AG10803 (cell line): ENCODE results near the gene VWF.

Source experiments
- DNase-seq: peaks from one replicate; pipeline ENCODE4 v3.0.0; 2010; ENCODE audit warnings: low read depth
- H3K4me3 ChIP-seq: 2 replicates; pipeline ENCODE4 v1.5.1; 2011; ENCODE audit warnings: mild to moderate bottlenecking, low read length, control low read depth
- TF ChIP-seq, protein P1 (sequence below): conservative IDR thresholded peaks from 2 replicates; pipeline ENCODE4 v1.5.1; 2011; ENCODE audit warnings: mild to moderate bottlenecking, low read length, control low read depth, inconsistent platforms

VWF gene

DNA sequence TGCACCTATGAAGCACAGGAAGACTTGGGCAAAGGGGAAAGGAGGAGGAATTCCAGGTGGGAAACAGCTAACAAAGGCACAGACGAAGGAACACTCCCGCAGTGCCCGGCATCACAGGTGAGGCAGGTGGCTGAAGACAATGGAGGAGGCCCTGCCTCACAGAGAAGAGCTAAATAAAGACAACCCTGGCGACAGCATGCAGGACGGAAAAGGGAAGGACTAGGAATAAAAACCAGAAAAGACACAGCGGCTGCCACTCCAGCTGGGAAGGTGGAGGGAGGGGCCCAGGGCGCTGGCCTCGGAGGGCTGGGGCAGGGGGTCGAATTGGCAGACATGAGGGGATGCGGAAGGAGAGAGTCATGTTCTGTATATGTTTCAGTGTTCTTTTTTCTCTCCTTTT, 136.4 kb downstream of the VWF start:
- TF ChIP-seq, protein P1, sequence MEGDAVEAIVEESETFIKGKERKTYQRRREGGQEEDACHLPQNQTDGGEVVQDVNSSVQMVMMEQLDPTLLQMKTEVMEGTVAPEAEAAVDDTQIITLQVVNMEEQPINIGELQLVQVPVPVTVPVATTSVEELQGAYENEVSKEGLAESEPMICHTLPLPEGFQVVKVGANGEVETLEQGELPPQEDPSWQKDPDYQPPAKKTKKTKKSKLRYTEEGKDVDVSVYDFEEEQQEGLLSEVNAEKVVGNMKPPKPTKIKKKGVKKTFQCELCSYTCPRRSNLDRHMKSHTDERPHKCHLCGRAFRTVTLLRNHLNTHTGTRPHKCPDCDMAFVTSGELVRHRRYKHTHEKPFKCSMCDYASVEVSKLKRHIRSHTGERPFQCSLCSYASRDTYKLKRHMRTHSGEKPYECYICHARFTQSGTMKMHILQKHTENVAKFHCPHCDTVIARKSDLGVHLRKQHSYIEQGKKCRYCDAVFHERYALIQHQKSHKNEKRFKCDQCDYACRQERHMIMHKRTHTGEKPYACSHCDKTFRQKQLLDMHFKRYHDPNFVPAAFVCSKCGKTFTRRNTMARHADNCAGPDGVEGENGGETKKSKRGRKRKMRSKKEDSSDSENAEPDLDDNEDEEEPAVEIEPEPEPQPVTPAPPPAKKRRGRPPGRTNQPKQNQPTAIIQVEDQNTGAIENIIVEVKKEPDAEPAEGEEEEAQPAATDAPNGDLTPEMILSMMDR, result no peak
- DNase-seq, result no peak
- no peak overlapping the region for H3K4me3 ChIP-seq

DNA sequence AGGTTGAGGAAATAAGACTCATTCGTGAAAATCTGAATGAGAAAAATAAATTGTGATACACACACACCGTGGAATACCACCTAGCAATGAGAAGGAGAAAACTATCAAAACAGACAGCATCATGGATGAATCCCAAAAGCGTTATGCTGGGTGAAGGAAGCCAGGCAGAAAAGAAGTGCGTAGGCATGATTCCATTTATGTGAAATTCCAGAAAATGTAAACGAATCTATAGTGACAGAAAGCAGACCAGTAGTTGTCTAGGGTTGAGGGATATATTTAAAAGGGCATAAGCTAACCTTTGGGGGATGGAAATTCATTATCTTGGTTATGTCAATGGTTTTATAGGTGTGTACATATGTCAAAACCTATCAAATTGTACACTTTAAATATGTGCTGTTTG, 136.9 kb downstream of the VWF start:
- DNase-seq, result no peak
- TF ChIP-seq, protein P1, result no peak
- no peak overlapping the region for H3K4me3 ChIP-seq

DNA sequence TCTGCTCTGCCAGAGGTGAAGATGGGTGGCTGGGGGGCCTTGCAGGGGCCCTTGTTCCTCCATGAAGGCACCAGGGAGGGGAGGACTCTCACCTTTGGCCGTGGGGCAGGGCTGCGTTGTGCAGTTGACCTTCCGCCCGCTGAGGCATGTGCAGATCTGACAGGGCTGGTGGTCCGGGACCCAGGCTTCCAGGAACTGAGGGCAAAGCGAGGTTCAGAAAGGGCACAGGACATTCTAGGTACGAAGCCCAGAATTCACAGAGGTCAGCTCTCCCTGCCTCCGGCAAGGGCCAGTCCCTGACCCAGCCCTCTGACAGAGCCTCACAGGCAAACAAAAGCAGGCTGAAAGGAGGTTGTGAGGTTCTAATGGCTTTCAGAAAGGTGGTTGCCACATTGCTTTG, 139.0 kb downstream of the VWF start:
- TF ChIP-seq, protein P1, result no peak
- no peak overlapping the region for H3K4me3 ChIP-seq
- no peak for DNase-seq

DNA sequence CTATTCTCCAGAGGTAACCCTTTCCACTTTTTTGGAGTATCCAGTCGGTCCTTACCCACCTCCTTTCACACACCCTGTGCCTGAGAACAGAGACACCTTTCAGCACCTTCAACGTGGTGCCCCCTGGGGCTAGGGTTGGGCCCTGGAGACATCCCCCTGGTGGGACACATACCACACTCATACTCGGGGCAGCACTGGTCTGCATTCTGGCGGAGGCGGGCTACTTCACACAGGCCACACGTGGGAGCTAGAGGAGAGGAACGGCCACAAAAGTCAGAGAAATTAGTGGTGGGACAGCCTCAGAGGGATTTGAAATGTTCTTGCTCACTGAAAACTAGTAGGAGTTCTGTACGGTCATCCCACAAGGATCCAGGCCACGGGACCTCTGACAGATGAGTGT, 139.6 kb downstream of the VWF start:
- TF ChIP-seq, protein P1, result no peak
- no peak overlapping the region for H3K4me3 ChIP-seq
- DNase-seq, result no peak

DNA sequence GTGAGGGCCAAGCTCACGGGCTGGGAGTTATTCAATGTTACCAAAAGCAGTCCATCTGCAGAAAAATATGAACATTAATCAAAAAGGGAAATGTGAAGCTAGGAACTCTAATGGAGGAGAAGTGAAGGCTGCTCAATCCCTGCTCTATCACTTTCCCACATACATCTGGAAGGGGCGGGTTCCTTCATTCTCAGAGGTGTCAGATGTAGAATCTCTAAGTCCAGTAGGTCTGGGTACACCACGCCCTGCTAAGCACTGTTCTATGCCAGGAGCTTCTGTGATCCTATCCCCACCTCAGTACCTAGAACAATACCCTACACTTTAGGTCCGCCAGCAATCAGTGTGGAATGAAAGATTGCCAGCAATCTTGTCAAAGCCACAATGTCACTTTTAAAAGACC, 142.4 kb downstream of the VWF start:
- H3K4me3 ChIP-seq, result no peak overlapping the region
- DNase-seq, result no peak
- TF ChIP-seq, protein P1, result no peak

DNA sequence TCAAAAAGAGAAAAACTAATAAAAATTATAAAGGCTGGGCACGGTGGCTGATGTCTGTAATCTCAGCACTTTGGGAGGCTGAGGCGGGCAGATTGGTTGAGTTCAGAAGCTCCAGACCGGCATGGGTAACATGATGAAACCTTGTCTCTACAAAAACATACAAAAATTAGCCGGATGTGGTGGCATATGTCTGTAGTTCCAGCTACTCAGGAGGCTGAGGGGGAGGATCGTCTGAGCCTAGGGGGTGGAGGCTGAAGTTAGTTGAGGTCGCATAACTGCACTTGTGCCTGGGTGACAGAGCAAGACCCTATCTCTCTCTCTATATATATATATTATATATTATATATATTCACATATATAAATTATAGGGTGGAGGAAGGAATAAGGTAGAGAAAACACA, 146.9 kb downstream of the VWF start:
- TF ChIP-seq, protein P1, result no peak
- DNase-seq, result no peak
- no peak overlapping the region for H3K4me3 ChIP-seq

DNA sequence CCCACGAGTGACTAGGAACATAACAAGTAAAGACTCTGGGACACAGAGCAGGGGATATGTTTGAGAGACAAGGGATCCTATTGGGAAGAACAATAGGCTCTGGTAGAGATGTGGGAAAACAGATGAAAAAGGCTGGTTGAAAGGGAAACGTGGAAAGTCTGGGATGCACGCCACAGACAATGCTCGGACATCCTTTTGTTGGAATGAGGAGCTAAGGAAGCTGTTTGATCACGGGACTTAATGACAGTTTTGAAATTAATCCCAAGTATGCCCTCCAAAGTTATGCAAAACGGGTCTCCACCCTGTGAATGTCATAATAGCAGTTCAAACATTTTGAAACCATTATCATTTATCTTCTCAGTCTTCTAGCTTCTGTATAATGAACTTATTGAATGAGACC, 147.8 kb downstream of the VWF start:
- no peak overlapping the region for H3K4me3 ChIP-seq
- TF ChIP-seq, protein P1, result no peak
- no peak for DNase-seq
